IPS DF 4.7 (cell line): ENCODE measurements around the gene TSTD2.
"Not testable (repeated sequence)": the region's sequence is repeated elsewhere in the genome, so short reads cannot be mapped to it uniquely, and the experiment has no call there.

Experiments
- DNase-seq: peaks from one replicate; pipeline ENCODE4 v3.0.0-alpha.2; 2013; ENCODE audit warnings: low spot score; ENCODE audit errors: extremely low read depth

TSTD2 gene

DNA sequence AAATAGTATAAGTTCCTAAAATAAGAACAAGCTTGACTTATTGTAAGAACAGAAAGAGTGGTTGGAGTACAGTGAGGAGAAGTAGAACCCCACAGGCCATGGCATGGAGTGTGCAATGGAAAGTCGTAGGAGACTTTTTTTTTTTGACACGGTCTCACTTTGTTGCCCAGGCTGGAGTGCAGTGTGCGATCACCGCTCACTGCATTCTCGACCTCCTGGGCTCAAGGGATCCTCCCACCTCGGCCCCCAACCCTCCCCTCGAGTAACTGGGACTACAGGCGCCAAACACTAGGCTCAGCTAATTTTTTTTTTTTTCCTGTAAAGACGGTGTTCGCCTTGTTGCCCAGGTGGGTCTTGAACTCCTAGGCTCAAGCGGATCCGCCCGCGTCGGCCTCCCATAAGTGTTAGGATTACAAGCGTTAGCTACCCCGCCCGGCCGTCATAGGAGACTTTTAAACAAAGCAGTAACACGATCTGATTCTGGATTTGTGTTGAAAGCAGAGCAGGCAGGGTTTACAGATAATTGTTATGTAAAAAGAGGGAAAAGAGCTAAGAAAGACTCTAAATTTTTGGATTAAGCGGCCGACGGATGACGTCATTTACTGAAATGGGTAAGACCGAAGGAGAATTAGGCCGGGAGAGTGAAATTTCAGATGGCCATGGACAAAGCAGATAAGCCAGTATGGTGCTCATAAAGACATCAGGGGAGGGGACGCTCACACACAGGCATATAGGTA is 752 bp downstream of the TSTD2 start:
- no peak for DNase-seq

DNA sequence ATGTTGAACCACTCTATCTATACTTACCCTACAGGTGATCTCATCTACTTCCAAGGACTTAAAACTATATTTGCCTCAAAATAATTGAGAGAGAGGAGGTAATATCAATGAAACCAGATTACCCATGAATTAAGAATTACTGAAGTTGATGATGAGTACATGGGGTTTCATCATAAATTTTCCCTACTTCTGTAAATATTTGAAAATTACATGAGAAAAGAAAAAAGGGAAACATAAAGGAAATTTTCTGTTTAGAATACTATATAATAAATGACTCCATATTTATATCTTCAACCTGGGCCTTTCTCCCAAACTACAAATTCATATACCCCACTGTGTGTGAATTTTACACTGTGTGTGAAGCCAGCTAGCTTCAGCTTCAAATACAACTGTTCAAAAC is 2.6 kb downstream of the TSTD2 start:
- DNase-seq: no peak

DNA sequence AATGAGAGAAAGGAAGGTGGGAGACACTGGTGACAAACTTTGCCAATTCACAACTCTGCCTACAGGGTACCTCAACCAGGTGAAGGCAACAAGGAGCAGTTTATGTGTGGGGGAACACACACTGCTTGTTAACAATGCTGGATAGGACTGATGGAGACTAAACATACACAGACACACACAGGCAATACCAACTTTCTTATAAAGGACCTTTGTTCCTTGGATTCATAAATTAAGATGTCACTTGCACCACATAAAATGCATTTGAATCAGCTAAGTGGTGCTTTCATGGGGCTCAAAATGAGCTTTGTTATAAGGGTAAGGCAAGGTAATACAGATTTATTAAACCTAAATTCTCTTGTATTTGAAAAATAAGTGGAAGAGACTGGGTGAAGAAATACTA is 4.0 kb downstream of the TSTD2 start:
- DNase-seq: no peak

DNA sequence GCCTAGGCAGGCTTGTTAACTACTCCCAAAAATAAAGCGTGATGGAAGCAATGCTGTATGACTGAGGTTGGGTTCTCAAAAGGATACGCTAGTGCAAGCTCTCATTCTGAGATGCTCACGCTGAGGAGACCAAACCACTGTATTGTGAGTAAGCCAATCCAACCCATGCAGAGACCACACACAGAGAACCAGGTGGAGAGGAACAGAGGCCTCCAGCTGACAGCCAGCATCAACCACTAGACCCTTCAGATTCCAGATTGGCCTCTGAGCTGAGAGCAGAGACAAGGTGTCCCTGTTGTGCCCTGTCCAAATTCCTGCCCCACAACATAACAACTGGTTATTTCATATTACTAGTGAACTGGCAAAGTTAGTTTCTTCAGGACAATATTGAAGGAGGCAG is 4.5 kb downstream of the TSTD2 start:
- no peak for DNase-seq

DNA sequence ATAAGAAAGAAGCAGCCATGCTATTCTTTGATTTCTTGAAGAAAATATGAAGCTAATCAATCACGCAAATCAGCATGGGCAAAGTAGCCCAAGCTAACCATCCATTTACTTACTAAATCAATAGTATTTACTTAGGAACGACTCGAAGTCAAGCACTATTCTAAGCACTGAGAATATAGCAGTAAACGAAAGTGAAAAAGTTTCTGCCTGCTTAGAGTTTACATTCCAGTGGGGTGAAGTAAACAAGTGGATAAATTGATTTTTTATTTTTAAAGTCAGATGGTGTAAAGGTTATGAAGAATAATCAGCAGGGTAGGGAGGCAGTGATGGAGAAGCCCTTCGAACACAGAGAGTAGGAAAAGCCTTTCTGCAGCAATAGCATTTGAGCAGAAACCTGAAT is 5.5 kb downstream of the TSTD2 start:
- DNase-seq: no peak

DNA sequence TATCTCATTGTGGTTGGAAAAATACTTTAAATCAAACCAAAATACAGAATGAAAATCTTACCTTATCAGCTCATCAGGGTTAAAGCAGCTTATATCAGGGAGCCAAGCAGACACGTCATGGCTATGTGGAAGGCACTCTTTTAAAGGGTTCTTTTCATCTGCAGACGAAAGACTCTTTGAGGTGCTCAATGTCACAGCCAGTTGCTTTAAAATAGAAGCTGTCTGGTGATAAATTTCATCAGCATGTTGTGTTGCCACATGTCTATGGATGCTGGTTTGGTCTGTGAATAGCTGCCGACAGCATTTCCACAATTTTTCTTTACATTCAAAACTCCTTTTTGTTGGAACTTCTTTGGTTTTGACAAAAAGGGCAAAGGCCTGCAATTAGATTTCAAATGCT is 7.5 kb downstream of the TSTD2 start:
- no peak for DNase-seq

DNA sequence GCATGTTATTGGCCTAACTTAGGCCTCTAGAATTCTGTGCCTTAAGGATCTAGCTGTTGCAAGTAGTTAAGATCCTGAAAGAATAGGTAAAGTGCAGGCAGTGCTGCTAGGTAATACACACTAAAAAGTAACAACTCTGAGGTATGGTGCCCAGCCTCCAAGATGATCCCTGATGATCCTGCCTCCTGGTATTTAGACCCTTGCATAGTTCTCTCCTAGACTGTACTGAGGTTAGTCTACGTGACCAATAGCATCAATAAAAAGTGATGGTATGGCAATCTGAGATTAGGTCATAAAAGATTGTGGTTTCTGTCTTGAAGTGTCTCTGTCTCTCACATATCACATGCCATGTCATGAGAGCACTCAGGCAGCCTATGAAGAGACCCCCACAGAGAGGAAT is 9.2 kb downstream of the TSTD2 start:
- DNase-seq: no peak

DNA sequence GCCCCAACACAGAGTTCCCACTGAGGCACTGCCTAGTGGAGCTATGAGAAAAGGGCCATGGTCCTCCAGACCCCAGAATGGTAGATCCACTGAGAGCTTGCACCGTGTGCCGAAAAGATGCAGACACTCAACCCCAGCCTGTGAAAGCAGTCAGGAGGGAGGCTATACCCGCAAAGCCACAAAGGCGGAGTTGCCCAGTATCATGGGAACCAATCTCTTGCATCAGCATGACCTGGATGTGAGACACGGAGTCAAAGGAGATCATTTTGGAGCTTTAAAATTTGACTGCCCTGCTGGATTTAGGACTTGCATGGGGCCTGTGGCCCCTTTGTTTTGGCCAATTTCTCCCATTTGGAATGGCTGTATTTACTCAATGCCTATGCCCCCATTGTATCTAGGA is 10.7 kb downstream of the TSTD2 start:
- not testable (repeated sequence) for DNase-seq

DNA sequence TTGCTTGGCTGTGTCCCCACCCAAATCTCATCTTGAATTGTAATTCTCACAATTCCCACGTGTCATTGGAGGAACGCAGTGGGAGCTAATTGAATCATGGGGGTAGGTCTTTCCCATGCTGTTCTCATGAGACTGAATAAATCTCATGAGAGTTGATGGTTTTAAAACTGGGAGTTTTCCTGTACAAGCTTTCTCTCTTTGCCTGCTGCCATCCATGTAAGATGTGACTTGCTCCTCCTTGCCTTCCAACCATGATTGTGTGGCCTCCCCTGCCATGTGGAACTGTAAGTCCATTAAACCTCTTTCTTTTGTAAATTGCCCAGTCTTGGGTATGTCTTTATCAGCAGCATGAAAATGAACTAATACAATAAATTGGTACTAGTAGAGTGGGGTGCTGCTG is 13.1 kb downstream of the TSTD2 start:
- DNase-seq: not testable (repeated sequence)

DNA sequence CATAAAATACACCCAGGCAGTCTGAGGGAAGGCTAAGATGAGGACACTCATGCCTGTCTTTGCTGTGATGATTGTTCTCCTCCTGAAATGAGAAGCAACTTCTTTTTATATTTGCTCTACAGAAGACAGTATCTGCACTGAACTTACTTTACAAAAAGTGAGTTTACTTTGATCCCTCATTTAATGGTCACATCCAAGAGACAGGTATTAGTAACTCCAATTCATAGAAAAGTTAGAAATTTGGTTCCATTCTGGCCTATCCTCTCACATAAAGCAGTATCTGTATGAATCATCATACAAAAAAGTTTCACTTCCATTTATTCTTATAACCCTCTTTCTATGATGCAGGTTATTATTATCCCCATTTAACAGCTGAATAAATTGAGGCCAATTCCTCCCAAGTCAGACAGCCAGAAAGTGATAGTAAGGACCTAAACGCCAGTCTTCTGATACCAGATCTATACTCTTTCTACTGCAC is 15.2 kb downstream of the TSTD2 start:
- no peak for DNase-seq

DNA sequence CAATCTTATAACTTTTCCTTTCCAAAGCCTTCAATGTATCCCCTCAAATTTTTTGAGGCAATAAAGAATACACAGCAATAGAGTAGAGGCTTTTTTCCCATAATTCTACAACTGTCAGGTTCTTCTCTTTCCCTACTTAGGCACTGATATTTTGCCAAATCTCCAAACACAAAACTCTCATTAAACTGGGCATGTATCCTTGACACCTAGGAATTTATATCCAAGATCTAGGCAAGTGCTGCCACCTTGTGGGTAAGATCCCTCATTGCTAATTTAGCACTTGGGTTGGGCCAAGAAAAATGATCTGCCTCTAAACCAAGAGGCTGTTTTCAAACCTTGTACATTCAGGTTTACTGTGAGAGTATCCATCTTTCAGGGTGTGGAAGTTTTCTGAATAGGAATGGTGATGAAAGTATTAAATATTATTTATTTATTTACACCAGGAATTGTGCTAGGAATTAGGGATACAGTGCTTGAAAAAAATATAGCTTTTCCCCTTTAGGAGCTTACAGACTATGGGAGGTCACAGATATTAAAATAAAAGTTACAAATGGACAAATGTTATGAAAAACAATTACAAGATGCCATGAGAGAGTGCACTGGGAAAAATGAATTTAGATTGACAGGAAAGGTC is 17.6 kb downstream of the TSTD2 start:
- no peak for DNase-seq

DNA sequence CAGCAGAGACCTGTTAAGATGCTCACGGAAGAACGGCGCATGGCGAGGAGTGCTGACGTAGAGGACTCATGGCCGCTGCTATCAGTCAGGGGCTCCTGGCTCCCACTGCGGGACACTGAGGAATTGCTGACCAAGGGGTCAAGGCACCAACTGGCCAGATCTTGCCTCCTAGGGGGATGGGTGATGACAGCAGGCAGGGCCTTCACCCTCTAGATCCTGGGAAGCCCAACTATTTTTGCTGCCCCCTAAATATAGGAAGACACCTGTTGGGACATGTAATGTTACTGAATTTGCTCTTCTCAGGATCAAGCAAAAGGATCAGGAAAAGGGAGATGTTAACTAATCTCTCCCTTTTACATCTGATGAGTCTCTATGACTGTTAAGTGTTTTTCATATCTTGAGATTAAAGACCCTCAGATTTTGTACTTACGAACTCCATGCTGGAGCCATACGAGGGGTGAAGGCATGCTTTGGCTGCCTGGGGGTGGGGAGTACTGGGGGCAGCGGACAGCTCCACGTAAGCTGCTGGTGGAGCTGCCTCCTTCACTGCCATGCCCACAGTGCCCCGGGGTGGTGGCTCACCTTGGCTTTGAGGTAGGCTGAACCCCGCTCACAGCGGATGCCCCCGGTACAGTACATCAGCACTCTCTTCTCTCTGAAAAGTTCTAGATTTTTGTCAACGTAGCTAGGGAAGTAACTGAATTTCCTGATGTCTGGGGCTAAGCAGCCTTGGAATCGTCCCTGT is 28.1 kb downstream of the TSTD2 start:
- no peak for DNase-seq

DNA sequence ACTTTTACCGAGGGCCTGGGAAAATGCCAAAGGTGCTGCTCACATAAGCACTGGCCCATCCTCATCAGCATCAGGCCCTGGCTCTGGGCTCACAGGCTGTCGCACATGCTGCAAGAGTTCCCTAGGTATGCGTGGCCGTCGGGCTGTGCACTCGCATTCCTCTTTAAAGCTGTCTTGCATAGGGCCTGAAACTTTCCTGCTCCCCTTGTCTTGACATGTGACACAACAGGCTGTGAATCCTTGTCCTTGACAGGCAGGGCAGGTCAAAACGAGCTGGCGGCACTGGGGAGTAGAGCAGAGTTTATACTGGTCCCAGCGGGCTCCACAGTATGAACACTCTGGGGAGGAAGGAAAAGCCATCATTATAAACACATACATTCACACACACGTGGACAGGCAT is 30.7 kb downstream of the TSTD2 start:
- DNase-seq: no peak

DNA sequence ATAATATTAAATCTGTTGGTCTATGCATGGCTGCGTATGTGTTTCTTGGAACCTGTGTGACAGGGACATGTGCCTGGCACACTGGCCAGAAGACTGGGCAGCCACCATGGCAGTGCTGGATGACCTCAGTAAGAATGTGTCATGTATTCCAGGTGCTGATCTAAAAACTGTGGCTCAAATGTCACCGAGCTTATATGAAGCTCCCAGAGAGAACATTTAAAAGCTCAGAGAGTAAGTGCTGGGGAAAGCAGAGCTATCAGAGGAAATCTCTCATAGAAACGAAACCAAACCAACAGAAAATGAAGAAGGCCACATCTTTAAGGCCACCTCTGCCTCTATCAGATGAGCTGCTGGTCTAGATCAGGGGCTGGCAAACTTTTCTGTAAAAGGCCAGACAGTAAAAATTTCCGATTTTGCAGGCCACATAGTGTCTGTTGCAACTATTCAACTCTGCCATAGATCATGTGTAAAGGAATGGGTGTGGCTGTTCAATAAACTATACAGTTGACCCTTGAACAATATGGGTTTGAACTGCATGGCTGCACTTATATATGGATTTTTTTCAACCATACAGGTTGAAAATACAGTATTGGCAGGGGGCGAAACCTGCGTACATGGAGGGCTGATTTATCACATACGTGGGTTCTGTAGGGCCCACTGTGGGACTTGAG is 31.8 kb downstream of the TSTD2 start:
- DNase-seq: no peak

DNA sequence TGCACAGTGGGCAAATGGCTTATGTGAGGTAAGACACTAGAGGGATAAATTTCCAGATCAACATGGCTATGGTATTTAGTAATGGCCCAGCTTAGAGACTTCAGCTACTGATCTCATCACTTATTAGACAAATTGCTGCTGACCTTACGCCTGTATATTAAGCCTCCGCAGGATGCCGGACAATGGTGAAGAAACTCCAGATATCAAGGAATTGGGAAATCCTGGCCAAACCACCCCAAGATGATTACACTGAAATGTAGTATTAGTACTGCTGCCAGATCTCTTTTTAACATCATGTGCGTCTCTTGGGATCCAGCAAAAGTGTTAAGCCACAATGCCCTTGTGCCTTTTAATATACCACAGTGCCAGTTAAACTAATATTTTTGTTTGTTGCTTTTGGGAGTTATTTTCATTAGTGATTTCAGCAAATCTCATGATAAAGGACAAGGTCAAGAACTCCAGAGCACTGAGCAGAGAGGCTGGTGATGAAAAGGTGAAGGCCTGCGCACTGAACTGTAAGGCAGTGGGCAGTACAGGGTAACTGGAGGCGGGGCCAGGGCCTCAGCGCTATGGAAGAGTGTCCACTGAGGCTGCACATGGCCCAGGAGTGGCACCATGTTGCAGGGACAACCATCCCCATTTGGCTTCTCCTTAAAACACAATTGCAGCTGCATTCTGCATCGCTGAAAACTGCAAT is 32.5 kb downstream of the TSTD2 start:
- DNase-seq: no peak

DNA sequence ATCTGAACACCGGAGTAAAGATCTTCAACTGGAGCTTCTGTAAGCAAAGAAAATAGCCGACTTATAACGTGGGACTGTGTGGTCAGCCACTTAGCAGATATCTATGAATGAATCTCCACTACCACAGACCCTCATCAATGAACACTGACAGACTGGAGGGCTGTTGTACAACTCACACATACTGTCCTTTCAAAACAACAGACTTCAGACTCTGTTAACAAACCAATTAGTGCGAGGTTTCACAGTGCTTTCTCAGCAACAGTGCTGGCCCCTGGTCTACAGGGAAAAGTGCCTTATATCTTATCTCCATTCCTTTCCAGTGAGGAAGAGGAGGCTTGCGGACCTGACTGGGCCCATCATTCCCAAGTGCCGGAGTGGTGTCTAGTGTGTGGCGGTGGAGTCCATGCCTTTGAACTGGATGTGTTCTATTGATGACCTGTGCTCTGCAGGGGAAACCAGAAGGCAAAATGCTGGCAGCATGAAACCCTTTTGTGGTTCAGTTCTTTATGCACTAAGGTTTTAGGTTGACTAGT is 33.8 kb downstream of the TSTD2 start:
- DNase-seq: no peak

DNA sequence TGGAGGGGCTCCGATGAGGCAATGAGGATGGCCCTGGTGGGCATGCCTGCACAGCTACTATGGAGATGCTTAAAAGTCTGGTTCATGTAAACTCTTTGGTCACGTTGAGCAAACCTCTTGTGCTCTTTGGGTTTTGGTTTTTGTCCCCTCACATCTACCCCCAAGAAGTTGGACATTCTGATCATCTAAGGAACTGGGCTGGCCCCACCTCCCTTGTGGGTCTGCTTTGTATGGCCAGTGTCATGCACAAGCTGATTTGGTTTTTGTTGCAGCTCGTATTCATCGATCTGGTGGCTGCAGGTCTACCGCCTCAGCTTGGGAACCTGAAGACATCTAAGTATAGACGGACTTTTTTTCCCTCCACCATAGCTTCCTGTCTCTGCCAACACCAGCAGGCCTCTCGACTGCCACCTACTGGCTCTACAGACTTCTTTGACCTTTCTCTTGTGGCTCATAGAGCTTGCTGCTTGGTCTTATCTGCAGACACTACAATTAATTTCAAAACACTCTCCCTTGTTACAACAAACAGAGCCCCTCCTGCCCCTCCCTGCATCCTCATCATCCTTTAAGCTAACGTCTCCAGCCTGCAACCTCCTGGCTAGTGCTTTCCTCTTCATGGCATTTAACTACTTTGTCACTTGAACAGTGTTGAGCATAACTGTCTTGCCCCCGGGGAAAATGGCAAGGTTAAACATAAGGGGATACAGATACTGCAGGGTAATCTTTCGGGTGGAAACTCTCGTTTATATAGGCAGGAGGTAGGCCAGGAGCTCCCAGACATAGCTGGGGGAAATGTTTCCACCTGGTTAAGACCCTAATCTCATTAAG is 34.5 kb downstream of the TSTD2 start:
- peak; percentile 74 for DNase-seq

DNA sequence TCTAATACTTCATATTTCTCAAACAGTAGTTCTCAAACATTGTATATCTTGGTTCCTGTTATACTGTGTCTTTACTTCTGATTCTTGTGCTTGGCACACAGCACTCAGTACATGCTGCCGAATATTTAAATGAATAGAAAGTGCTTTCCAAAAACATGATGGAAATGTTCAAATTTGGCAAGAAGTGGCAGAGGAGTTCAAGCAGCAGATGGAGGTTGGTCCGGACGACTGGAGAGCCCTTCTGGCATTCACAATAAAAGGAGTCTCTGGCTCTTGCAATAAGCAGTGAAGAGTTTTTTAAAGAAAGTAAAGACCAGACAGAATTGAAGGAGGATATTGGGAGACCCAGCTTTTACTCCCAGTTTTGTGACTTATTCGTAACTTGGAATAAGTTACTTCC is 36.3 kb downstream of the TSTD2 start:
- no peak for DNase-seq

DNA sequence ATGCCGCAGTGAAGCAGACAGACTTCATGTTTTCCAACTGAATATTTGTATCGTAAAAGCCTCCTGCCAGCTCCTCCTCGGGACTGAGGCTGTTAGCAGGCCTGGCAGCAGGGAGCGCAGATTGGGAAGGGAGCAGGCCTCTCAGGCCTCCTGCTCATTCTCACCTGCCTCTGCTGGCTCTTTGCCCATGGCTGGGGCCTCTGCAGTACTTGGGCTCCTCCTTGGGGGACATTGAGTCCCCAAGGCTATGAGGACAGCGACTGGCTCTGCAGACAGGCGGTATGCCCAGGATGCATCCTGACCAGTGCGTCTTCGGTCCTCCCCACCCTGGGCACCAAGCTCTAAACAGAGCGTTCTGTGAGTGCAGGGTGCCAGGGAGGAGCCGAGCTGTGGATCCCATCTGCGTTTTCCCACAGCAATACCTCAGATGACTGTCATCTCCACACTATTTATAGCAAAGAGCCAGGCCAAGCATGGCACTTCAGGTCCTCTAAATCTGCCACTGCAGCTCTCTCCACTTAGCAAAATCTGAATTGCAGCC is 38.7 kb downstream of the TSTD2 start:
- DNase-seq: no peak

DNA sequence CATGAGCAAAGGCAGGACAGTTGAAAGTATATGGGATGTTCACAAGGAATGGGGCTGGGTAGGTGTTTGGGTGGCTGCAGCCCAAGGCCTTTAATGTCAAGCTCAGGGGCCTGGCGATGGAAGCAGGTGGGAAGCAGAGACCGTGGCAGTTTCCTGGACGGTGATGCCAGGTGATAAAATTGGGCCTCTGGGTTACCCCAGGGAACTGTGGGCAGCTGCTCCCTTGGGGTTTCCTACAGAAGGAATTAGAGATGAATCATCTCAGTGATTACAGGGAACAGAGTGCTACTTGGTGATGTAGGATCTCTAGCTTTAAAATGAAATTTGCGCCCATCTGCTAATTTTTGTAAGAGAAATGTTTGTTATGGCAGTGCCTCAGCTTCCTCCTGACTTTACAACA is 39.2 kb downstream of the TSTD2 start:
- no peak for DNase-seq
